CD8-positive, alpha-beta memory T cell (primary cell): ENCODE measurements around the gene SPTA1. TPM values are rescaled to one million over a fixed set of nuclear protein-coding genes. Genes with fewer than 3 reads are reported as not detected.
A peak's percentile ranks its signal among the peaks of the same experiment; 100 is the strongest.

Experiments
- CTCF ChIA-PET: fragments of 350-600 bp; sonication (Branson Sonifier 250); formaldehyde crosslinking; loops from one replicate; lab custom pipeline; 2021; ENCODE audit warnings: antibody characterized with exemption; lab: Charles Lee
- POLR2A ChIA-PET: fragments of 350-600 bp; sonication (Branson Sonifier 250); formaldehyde crosslinking; loops from one replicate; lab custom pipeline; 2021; ENCODE audit warnings: antibody characterized with exemption; lab: Charles Lee
- DNase-seq, 5 donors: peaks; one replicate each; pipeline versions ENCODE4 v3.0.0 to v3.0.0-alpha.2; 2020 to 2022; ENCODE audit warnings: mixed read lengths in 1 of 5
- H3K27ac ChIP-seq: one replicate; pipeline ENCODE4 v1.7.0; 2013; ENCODE audit warnings: low read depth, mild to moderate bottlenecking, low read length, moderate library complexity
- H3K27me3 ChIP-seq: 2 replicates; pipeline ENCODE4 v1.7.0; 2013; ENCODE audit warnings: low read length, mild to moderate bottlenecking; ENCODE audit not compliant: insufficient read depth, poor library complexity, severe bottlenecking
- H3K36me3 ChIP-seq: 2 replicates; pipeline ENCODE4 v1.7.0; 2013; ENCODE audit warnings: mild to moderate bottlenecking, low read length, moderate library complexity; ENCODE audit not compliant: insufficient read depth
- H3K4me1 ChIP-seq: 2 replicates; pipeline ENCODE4 v1.7.0; 2013; ENCODE audit warnings: mild to moderate bottlenecking, low read length, moderate library complexity; ENCODE audit not compliant: insufficient read depth
- H3K4me3 ChIP-seq: 2 replicates; pipeline ENCODE4 v1.7.0; 2013; ENCODE audit warnings: mild to moderate bottlenecking, low read length
- H3K9me3 ChIP-seq: 2 replicates; pipeline ENCODE4 v1.7.0; 2013; ENCODE audit warnings: mild to moderate bottlenecking, low read length
- H3K27ac Mint-ChIP-seq, 8 donors: one replicate each; pipeline ENCODE4 v1.8.0; 2020 to 2021; ENCODE audit warnings: mixed read lengths in 8 of 8, mild to moderate bottlenecking in 6 of 8, inconsistent platforms in 3 of 8, moderate library complexity in 3 of 8
- H3K27me3 Mint-ChIP-seq, 2 donors: one replicate each; pipeline ENCODE4 v1.8.0; 2020 to 2021; ENCODE audit warnings: mixed read lengths in 2 of 2, mild to moderate bottlenecking in 1 of 2, moderate library complexity in 1 of 2
- H3K36me3 Mint-ChIP-seq, 3 donors: one replicate each; pipeline ENCODE4 v1.8.0; 2020 to 2021; ENCODE audit warnings: mixed read lengths in 3 of 3, inconsistent platforms in 1 of 3, mild to moderate bottlenecking in 1 of 3
- H3K4me1 Mint-ChIP-seq, 3 donors: one replicate each; pipeline ENCODE4 v1.8.0; 2020 to 2021; ENCODE audit warnings: mixed read lengths in 3 of 3, inconsistent platforms in 1 of 3, mild to moderate bottlenecking in 1 of 3
- H3K4me3 Mint-ChIP-seq, 7 donors: one replicate each; pipeline ENCODE4 v1.8.0; 2020 to 2021; ENCODE audit warnings: mixed read lengths in 7 of 7, mild to moderate bottlenecking in 6 of 7, moderate library complexity in 4 of 7, inconsistent platforms in 2 of 7
- H3K9me3 Mint-ChIP-seq, 5 donors: one replicate each; pipeline ENCODE4 v1.8.0; 2020 to 2022; ENCODE audit warnings: mixed read lengths in 5 of 5, mild to moderate bottlenecking in 3 of 5, moderate library complexity in 2 of 5, inconsistent platforms in 1 of 5
- polyA plus RNA-seq: library from polyadenylated mRNA; unstranded; fragments of 300-500 nt; fragmentation: Illumina TruSeq; gene quantifications from one replicate; pipeline ENCODE4 v1.2.3, GENCODE V29; 2021
- total RNA-seq, 2 experiments: library from RNA; stranded (reverse); gene quantifications; one replicate each; pipeline ENCODE4 v1.2.3, GENCODE V29; 2021

The SPTA1 gene
- total and polyA plus RNA-seq, 3 experiments from 2014 or later: not detected

DNA sequence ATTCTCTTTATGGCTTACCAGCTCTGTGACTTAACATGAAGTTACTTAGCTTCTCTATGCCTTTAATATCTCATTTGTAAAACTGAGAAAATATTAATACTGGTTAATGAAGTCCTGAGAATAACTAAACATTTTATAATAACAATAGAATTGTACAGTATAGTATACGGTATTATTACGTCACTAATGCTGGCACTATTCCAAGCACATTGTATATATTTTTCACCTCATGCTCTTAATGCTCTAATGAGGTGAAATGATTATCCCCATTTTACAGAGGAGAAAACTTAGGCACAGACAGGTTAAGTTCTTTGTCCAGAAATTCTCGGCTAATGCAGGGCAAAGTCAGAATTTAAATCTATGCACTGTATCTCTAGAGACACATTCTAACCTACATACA lies 33.1 kb upstream of the SPTA1 start:
- no peaks in the 10 kb centered on the region for H3K36me3 Mint-ChIP-seq
- no peaks in the 10 kb centered on the region for H3K4me1 Mint-ChIP-seq
- CTCF ChIA-PET: no interaction called here
- no peaks in the 10 kb centered on the region for H3K36me3 ChIP-seq
- no peak overlapping the region for H3K27ac ChIP-seq
- POLR2A ChIA-PET: no interaction called here
- no peaks in the 10 kb centered on the region for H3K9me3 ChIP-seq
- no peaks in the 10 kb centered on the region for H3K27me3 ChIP-seq
- H3K9me3 Mint-ChIP-seq: no peaks in the 10 kb centered on the region
- H3K4me1 ChIP-seq: no peaks in the 10 kb centered on the region
- no peak for DNase-seq
- no peak overlapping the region for H3K4me3 Mint-ChIP-seq
- H3K27ac Mint-ChIP-seq: no peak overlapping the region
- no peak overlapping the region for H3K4me3 ChIP-seq
- H3K27me3 Mint-ChIP-seq: peaks cover 20 to 55% of the 10 kb centered on the region in 2 donors

DNA sequence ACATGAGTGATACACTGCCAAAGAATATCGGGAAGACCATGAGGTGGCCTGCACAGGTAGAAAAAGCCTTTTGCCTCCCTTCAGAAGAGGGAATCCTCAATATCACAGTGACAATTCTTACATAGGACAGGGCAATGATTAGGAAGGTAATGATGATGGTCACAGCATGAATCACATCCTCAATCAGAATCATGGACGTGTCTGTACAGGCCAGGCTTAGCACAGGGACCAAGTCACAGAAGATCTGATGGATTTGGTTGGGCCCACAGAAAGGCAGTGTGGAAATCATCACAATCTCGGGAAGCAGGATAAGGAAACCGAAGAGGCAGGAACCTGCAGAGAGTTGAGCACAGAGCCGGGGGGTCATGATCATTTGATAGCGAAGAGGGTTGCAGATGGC lies 30.8 kb upstream of the SPTA1 start:
- ChIA-PET CTCF (no interaction called here), POLR2A (no interaction called here)
- DNase-seq: no peak
- H3K4me1 ChIP-seq: no peaks in the 10 kb centered on the region
- Mint-ChIP-seq H3K36me3 (no peaks in the 10 kb centered on the region), H3K27me3 (peaks cover 19 to 58% of the 10 kb centered on the region in 2 donors), H3K27ac (no peak overlapping the region), H3K9me3 (no peaks in the 10 kb centered on the region), H3K4me1 (no peaks in the 10 kb centered on the region), H3K4me3 (no peak overlapping the region)
- H3K4me3 ChIP-seq: no peak overlapping the region
- no peaks in the 10 kb centered on the region for H3K9me3 ChIP-seq
- no peak overlapping the region for H3K27ac ChIP-seq
- no peaks in the 10 kb centered on the region for H3K27me3 ChIP-seq
- H3K36me3 ChIP-seq: no peaks in the 10 kb centered on the region

DNA sequence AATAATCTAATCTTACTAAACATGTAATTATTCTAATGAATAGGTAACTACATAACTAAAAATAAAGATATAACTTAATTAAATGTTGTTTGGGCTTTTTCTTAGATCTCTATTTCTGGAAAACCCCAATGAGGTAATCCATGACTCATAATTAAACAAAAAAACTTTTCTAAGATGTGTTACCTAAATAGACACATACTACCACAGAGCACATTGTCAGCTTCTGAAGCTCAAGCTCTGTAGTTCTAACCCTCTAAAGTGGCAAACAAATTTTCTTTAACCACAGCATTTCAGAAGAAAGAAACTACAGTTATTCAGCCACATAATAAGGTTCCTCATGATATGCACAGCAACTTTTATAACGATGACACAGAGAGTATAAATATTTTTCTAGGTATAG lies 29.8 kb upstream of the SPTA1 start:
- H3K36me3 Mint-ChIP-seq: no peaks in the 10 kb centered on the region
- no peak for DNase-seq
- no peaks in the 10 kb centered on the region for H3K4me1 Mint-ChIP-seq
- no peak overlapping the region for H3K4me3 Mint-ChIP-seq
- Histone ChIP-seq H3K36me3 (no peaks in the 10 kb centered on the region), H3K4me1 (no peaks in the 10 kb centered on the region), H3K27ac (no peak overlapping the region), H3K27me3 (no peaks in the 10 kb centered on the region), H3K4me3 (no peak overlapping the region), H3K9me3 (no peaks in the 10 kb centered on the region)
- no peak overlapping the region for H3K27ac Mint-ChIP-seq
- POLR2A ChIA-PET: no interaction called here
- peaks cover 19 to 62% of the 10 kb centered on the region in 2 donors for H3K27me3 Mint-ChIP-seq
- CTCF ChIA-PET: no interaction called here
- no peaks in the 10 kb centered on the region for H3K9me3 Mint-ChIP-seq

DNA sequence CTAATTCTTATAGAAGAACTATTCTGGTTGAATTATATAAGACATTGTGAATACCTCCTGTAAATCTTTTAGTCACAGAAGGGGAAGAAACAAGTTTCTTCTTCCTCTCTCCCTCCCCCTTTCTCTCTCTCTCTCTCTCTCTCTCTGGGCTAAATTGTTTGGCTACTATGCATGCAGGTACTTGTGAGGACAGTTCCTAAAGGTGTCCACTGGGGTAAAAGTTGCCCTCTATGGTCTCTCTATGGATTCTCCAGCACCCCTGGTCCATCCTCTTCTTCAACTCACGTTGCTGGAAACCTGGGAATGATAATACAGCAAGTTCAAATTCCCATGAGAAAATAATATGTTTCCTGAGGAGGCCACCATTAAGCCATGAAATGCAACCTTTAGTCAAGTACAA lies 28.2 kb upstream of the SPTA1 start:
- ChIA-PET CTCF (no interaction called here), POLR2A (no interaction called here)
- peak overlapping the region in 1 of 8 donors; percentile 14 for H3K27ac Mint-ChIP-seq
- Histone ChIP-seq H3K27ac (no peak overlapping the region), H3K36me3 (no peaks in the 10 kb centered on the region), H3K4me3 (no peak overlapping the region), H3K4me1 (no peaks in the 10 kb centered on the region), H3K9me3 (no peaks in the 10 kb centered on the region), H3K27me3 (no peaks in the 10 kb centered on the region)
- no peak for DNase-seq
- no peaks in the 10 kb centered on the region for H3K4me1 Mint-ChIP-seq
- no peaks in the 10 kb centered on the region for H3K36me3 Mint-ChIP-seq
- H3K27me3 Mint-ChIP-seq: peaks cover 12 to 55% of the 10 kb centered on the region in 2 donors
- H3K4me3 Mint-ChIP-seq: no peak overlapping the region
- H3K9me3 Mint-ChIP-seq: no peaks in the 10 kb centered on the region

DNA sequence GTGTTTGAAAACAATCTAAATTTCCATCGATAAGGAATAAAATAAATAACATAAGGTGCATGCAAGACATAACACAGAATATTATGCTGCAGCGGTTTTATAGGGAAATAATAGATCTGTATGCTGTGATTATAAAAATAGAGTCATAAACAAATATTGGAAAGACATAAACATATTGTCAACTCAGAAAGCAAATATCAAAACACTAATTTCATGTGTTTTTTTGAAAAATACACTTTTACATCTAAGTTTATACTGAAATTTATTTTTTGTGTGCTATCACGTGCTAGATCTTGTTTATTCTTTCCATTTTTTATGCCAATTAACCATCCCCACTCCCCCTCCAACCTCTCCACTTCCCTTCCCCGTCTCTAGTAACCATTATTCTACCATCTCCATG lies 24.6 kb upstream of the SPTA1 start:
- H3K27me3 ChIP-seq: no peaks in the 10 kb centered on the region
- Mint-ChIP-seq H3K4me1 (no peaks in the 10 kb centered on the region), H3K9me3 (peaks cover 0 to 2% (median 0%) of the 10 kb centered on the region in 5 donors), H3K27ac (no peak overlapping the region), H3K36me3 (no peaks in the 10 kb centered on the region), H3K27me3 (peaks cover 12 to 32% of the 10 kb centered on the region in 2 donors), H3K4me3 (no peak overlapping the region)
- H3K36me3 ChIP-seq: no peaks in the 10 kb centered on the region
- H3K4me3 ChIP-seq: no peak overlapping the region
- H3K27ac ChIP-seq: no peak overlapping the region
- no peak for DNase-seq
- ChIA-PET POLR2A (no interaction called here), CTCF (no interaction called here)
- no peaks in the 10 kb centered on the region for H3K9me3 ChIP-seq
- no peaks in the 10 kb centered on the region for H3K4me1 ChIP-seq

DNA sequence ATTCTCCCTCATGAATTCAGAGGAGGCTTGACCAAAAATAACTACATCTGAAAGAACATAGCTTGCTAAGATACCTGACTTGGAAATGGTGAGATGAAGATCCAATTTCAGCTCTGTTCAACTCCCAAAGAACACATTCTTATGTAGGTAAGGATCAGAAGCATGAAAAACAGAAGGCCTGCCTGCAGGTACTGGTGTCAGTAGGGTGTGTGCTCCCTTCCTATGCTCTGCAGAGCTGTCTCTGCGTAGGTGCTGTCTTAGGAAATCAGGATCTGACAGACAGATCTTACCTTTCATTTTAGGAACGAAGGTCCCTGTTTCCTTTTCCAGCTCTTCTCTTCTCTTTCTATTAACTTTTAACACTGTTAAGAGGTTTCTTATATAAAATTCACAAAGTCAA lies 19.6 kb upstream of the SPTA1 start:
- H3K9me3 Mint-ChIP-seq: peaks cover 0 to 2% (median 0%) of the 10 kb centered on the region in 5 donors
- no peaks in the 10 kb centered on the region for H3K36me3 ChIP-seq
- no peaks in the 10 kb centered on the region for H3K4me1 Mint-ChIP-seq
- H3K27me3 ChIP-seq: no peaks in the 10 kb centered on the region
- H3K4me3 Mint-ChIP-seq: no peak overlapping the region
- no peak for DNase-seq
- H3K4me1 ChIP-seq: no peaks in the 10 kb centered on the region
- peaks cover under 1 to 6% of the 10 kb centered on the region in 2 donors for H3K27me3 Mint-ChIP-seq
- H3K36me3 Mint-ChIP-seq: no peaks in the 10 kb centered on the region
- ChIA-PET CTCF (no interaction called here), POLR2A (no interaction called here)
- no peak overlapping the region for H3K27ac ChIP-seq
- H3K27ac Mint-ChIP-seq: no peak overlapping the region
- H3K4me3 ChIP-seq: no peak overlapping the region
- no peaks in the 10 kb centered on the region for H3K9me3 ChIP-seq

DNA sequence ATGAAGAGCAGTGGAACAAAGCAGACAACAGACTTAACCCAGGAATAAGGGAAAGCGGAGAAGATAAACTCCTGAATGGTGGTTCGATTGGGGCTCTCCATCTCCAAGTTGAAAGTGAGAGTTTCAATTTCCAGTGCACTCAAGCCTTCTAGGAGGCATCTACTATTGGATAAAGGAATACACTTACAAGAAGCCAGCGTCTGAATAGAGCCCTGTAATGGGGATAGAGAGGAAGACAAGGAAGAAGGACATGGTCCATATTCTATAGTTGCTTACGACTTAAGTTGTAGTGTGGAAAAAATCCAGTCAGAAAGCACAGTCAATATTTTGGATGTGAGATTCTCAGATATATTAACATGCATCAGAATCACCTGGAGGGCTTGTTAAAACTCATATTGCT lies 14.0 kb upstream of the SPTA1 start, which contains the start of gene OR6K2:
Gene OR6K2 (minus strand): TSS at position 101 of the 400 bp plus-strand sequence. CDS start 0 bp downstream, at position 101.
- Histone ChIP-seq H3K9me3 (no peaks in the 10 kb centered on the region), H3K27ac (no peak within 1 kb of the TSS), H3K4me1 (no peaks in the 10 kb centered on the region), H3K36me3 (no peaks in the 10 kb centered on the region), H3K27me3 (no peaks in the 10 kb centered on the region), H3K4me3 (no peak within 1 kb of the TSS)
- no peaks in the 10 kb centered on the region for H3K36me3 Mint-ChIP-seq
- no peak within 1 kb of the TSS for H3K27ac Mint-ChIP-seq
- H3K4me3 Mint-ChIP-seq: no peak within 1 kb of the TSS
- H3K27me3 Mint-ChIP-seq: peaks cover 4 to 23% of the 10 kb centered on the region in 2 donors
- no peaks in the 10 kb centered on the region for H3K9me3 Mint-ChIP-seq
- no peaks in the 10 kb centered on the region for H3K4me1 Mint-ChIP-seq
- CTCF ChIA-PET: no interaction called here
- DNase-seq: no peak
- POLR2A ChIA-PET: no interaction called here

DNA sequence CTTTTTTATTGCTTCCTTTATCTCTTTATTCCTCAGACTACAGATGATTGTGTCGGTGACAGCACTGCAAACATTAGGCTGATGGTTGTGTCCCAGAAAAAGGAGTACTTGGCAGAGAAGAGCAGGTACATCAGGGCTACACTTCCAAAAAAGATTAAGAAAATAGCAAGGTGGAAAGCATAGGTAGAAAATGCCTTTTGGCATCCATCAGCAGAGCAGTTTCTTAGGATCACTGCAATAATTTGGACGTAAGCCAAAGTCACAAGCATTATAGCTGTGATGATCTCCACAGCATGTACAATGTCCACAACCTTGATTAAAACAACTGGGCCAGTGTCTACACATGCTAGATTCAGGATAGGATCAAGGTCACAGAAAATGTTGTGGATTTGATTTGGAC lies 8.1 kb upstream of the SPTA1 start:
- Histone ChIP-seq H3K36me3 (no peaks in the 10 kb centered on the region), H3K4me1 (no peaks in the 10 kb centered on the region), H3K27me3 (no peaks in the 10 kb centered on the region), H3K4me3 (no peak overlapping the region), H3K27ac (no peak overlapping the region), H3K9me3 (no peaks in the 10 kb centered on the region)
- no peak for DNase-seq
- no peaks in the 10 kb centered on the region for H3K36me3 Mint-ChIP-seq
- no peak overlapping the region for H3K27ac Mint-ChIP-seq
- H3K27me3 Mint-ChIP-seq: peaks cover 9 to 26% of the 10 kb centered on the region in 2 donors
- H3K9me3 Mint-ChIP-seq: no peaks in the 10 kb centered on the region
- H3K4me1 Mint-ChIP-seq: no peaks in the 10 kb centered on the region
- H3K4me3 Mint-ChIP-seq: no peak overlapping the region
- ChIA-PET CTCF (no interaction called here), POLR2A (no interaction called here)

DNA sequence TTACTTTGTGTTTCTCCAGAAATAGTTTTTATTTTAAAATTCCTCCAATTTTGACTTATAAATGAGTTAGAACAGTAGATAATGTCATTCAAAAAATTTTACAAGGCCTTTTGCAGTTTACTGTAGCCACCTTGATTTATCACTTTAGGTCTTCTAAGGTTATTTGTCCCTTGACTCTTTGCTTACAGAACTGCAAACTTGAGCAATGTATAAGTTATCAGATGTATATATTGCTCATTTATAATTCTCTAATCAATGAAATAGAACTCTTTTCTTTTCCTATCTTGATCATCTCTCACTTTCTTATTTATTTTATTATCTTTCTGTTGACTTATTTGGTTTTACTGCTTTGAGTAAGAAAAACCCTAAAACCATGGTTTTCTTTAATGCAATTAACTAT lies 5.8 kb upstream of the SPTA1 start:
- no peak overlapping the region for H3K27ac Mint-ChIP-seq
- no peaks in the 10 kb centered on the region for H3K4me1 ChIP-seq
- no peaks in the 10 kb centered on the region for H3K36me3 Mint-ChIP-seq
- no peaks in the 10 kb centered on the region for H3K36me3 ChIP-seq
- ChIA-PET CTCF (no interaction called here), POLR2A (no interaction called here)
- H3K4me1 Mint-ChIP-seq: no peaks in the 10 kb centered on the region
- H3K27me3 Mint-ChIP-seq: peaks cover 12 to 33% of the 10 kb centered on the region in 2 donors
- no peak overlapping the region for H3K4me3 ChIP-seq
- no peak overlapping the region for H3K4me3 Mint-ChIP-seq
- no peaks in the 10 kb centered on the region for H3K27me3 ChIP-seq
- no peak overlapping the region for H3K27ac ChIP-seq
- peaks cover 0 to 3% (median 0%) of the 10 kb centered on the region in 5 donors for H3K9me3 Mint-ChIP-seq
- DNase-seq: no peak
- no peaks in the 10 kb centered on the region for H3K9me3 ChIP-seq
